DMS153 treated with DMSO at 0.1 percent for 48 hours (cell line): ENCODE results near the gene MRE11.

Experiments
- DNase-seq: peaks from one replicate; lab custom pipeline; 2025; ENCODE audit not compliant: unreplicated experiment; lab: John Stamatoyannopoulos, UW

The MRE11 gene

DNA sequence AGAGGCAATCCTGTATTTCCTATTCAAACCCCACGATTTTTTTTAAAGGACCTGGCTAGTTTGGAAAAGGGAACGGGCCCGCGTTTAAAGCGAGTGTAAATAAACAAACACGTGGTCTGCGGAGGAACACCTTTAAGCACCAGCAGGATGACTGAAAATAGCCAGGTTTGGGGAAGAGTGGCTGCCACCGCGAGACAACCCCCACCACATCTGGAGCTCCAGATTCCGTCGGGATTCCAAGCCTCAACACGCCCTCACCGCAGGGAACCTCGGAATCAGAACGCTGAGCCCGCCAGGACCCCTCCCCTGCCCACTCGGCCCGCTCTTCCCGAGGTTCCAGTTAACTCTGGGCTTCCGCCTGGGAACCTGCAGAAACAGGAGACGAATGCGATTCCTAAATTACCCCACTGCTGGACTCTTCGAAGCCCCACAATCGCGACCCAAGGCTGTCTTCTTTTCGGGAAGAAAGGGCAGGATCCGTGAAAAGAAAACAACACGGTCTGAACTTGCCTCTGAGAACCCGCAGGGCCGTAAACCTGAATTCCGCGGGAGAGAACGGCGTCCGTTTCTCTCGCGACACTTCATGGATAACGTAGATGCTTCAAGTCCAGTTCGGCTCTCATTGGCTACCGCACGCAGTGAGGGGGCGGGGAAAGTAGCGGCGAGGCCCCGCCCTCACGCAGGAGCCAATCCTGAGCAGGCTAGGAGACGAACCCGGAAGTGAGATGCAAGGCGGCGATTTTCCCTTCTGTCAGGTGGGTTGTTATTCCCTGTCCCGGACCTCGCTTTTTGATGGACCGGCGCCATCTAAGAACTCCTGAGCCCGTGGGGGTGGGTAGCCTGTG is at the start of gene MRE11, which contains the start of gene ANKRD49:
MRE11 (minus strand) TSS at position 564 of the 845 bp plus-strand sequence. CDS start 1,043 bp downstream, outside the sequence.
ANKRD49 (plus strand) TSS at position 704 of the 845 bp plus-strand sequence. CDS start 2,710 bp downstream, outside the sequence.
- peak; percentile 93 for DNase-seq

DNA sequence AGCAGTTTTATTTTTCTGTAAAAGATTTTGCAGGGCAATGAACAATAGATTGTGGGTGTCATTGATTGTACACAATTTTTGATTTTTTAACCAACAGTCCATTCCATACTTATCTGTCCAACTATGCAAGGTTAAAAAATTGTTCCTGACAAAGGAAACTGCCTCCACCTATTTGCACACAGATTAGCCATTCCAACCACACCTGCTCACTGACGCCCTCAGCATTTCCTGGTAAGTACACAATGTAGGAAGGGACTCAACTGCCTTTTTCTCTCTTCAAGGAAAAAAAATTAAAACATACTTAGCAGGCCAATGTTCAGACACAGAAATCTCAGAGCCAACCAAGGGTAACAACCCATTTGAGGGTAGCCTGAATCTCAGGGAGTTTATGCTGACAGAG is 45.8 kb upstream of the MRE11 start:
- no peak for DNase-seq

DNA sequence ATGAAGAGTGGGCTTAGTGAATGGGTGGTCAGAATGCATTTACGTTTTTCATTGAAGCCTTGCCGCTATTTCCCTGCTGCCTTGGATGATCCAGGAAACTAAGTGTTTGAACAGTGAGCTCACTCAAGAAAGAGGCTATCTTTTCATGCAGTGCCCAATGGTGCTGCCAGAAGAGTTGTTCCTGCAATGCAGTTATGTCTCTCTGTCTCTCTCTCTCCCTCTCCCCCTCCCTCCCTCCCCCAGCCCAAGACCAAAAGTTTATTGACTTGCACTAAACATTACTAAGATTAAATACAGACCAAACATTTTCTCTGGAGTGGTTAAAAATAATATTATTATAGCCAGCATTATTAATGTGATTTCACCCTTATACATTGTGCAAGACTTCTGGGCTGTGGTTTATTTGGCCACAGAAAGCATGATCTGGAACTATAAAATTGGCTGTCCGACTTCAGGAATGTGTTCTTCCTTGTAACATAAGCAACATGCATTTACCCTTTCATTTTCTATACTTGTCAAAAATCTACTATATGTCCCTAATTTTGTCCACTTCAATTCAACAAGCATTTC is 43.5 kb upstream of the MRE11 start:
- DNase-seq, result no peak

DNA sequence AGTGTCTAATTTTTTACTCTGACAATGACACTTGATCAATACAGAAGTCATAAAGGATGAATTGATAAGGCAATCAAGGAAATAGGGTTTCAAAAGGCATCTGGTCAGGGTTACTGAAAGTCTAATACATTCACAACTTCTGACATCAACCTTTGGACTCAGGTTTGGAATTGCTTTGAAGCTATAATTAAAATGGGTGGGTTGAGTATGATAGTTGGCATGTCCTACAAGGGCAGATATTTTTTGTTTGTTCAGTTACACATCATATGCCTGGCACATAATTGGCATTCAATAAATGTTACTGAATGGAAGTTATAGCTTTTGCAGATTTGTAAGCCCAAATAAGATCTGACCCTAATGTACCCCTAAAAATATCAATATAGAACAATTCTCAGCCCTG is 42.7 kb upstream of the MRE11 start:
- no peak for DNase-seq

DNA sequence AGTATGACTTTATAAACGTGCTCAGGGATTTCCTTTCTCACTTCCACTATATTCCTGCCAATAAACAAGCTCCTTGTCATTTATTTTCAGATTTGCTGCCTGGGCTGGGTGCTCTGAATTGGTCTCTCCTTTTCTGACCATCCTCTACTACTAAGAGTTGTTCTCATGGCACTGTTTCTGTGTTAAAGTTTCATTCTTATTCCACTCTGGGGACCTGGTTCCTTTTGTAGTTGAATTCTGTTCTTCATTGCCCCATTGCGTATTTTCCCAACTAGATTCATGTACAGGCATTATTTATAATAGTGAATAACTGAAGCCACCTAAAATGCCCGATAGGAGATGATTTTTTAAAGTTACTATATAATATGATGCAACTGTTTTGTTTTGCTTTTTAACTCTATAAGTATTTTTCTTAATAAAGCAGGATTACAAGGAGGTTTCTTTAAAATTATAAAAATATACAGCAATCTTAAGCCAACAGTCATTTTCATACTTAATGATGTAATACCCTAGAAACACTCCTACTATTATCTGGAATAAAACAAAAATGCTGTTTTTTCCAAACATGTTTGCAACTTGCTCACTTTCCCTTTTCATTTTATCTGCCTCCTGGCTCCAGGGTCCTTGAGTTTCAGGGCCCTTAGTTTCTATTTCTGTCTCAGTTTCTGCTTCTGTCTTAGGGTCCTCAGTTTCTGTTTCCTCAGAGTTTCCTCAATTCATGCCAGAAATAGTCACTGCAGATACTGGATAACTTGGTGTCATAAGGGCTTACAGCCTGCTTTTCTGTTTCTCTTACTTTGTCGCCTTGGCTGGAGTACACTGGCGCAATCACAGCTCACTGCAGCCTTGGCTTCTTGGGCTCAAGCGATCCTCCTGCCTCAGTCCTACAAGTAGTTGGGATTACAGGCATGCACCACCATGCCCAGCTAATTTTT is 40.3 kb upstream of the MRE11 start:
- no peak for DNase-seq

GRCh38 chr11:94533206-94533605 is 39.6 kb upstream of the MRE11 start:
- DNase-seq, result no peak

DNA sequence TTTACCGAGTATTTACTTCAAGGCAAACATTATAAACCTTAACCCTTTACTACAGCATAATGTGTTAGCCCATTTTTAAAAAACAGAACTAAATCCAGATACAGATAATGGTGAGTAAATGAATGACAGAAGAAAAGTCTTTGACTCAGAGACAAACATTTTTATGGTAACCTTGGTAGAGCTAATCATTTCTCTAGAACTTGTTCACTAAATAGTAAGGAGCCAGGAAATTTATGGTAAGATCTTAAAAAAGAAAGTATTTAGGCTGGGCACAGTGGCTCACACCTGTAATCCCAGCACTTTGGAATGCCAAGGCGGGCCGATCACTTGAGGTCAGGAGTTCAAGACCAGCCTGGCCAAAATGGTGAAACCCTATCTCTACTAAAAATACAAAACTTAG is 38.6 kb upstream of the MRE11 start:
- DNase-seq, result no peak

DNA sequence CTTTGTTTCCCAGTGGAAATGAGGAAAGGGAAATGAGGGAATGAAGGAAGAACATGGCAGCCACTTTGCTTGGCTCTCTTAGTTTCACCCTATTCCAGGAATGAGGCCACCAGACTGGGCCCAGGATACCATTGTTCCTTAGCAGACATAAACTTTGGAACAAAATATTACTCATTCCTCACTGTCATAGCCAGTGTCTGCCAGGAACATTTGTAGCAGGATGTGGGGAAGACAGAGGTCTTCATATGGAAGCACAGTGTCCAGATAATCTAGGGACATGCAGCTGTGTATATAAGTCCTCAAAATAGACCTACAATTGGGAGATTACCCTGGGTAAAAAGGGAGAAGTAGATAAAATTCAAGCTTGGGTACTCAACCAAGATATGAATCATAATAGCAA is 34.9 kb upstream of the MRE11 start:
- DNase-seq, result no peak

GRCh38 chr11:94526645-94527438 is 33.2 kb upstream of the MRE11 start:
- no peak for DNase-seq

- no peak for DNase-seq
Observed at GRCh38 chr11:94525546-94526324, 32.1 kb upstream of the MRE11 start.

DNA sequence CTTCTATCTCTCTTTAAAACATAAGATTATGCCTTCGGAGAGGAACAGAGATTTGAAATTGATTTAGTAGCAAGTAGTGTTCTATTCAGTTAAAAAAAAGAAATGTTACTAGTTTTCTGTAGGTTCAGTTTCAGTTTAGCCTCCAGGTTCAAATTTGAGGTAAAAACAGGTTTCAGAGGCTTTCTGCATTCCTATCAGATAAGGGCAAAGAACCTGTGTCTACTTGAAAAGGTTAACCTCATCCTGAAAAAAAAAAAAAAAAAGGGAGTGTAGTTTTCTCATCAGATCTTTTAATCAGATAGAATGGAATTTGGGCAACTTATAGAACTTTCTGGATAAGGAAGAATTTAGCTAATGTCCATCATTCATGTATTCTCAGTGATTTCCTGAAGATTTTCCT is 30.7 kb upstream of the MRE11 start:
- DNase-seq, result no peak

GRCh38 chr11:94521684-94522083 is 28.0 kb upstream of the MRE11 start:
- no peak for DNase-seq

DNA sequence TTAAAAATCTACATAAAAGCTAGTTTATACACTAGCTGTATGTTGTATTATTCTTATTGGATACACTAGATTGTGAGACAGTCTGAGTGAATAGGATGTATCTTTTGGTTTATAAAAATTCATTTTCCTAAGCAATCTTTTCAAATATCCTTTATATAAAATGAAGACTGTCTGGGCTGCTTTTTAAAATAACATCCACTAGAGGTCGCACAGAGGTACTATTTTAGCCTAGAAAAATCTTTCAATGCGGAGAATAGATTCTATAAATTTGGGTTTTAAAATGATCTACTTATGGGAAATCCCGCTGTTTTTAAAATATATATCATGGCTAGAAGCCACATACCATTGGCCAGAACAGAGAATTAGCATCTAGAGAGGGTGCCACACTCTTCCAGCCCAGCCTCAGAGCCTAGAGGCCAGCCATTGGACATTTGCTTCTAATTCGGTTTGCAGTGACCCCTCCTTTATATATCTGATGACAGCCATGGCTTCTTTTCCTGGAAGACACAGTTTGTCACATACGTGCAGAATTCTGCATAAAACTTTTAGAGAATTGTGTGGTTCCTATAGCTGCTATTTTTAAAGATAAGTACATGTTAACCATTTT is 25.9 kb upstream of the MRE11 start:
- DNase-seq, result peak; percentile 52

GRCh38 chr11:94518300-94518699 is 24.7 kb upstream of the MRE11 start:
- no peak for DNase-seq

- DNase-seq, result no peak
Observed at GRCh38 chr11:94516725-94517124, 23.1 kb upstream of the MRE11 start.

DNA sequence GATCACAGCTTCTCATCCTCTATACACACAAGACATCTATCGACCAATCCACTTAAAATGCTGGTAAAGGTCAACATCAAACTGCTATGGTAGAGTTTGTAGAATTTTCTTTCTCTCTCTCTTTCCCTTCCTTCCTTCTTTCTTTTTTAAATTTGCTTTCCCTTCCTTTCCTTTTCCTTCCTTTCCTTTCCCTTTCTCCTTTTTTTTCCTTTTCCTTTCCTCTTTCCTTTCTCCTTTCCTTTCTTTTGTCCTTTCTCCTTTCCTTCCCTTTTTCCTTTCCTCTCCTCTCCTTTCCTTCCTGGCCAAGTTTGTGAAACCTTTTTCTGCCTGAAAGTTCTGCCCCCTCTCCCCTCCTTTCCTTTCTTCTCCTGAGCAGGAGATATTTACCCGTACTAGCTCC is 21.8 kb upstream of the MRE11 start:
- no peak for DNase-seq

DNA sequence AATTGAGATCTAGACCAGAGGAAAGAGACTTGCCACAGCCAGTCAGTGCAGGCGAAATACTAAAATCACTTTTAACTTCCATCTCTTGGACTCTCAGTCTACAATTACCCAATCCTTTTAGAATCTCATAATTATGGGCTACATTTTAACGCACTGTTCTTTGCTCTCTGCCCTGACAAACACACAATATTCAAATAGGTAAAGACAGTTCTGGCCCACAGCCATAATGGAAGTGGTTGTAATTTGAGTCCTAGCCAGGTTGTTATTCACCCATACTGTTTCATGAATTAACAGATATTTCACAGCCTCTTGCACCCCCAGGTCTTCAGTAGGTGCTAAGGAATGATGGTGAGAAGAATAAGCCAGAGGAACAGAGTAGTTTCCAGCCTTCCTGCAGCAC is 19.4 kb upstream of the MRE11 start:
- DNase-seq, result peak; percentile 45

DNA sequence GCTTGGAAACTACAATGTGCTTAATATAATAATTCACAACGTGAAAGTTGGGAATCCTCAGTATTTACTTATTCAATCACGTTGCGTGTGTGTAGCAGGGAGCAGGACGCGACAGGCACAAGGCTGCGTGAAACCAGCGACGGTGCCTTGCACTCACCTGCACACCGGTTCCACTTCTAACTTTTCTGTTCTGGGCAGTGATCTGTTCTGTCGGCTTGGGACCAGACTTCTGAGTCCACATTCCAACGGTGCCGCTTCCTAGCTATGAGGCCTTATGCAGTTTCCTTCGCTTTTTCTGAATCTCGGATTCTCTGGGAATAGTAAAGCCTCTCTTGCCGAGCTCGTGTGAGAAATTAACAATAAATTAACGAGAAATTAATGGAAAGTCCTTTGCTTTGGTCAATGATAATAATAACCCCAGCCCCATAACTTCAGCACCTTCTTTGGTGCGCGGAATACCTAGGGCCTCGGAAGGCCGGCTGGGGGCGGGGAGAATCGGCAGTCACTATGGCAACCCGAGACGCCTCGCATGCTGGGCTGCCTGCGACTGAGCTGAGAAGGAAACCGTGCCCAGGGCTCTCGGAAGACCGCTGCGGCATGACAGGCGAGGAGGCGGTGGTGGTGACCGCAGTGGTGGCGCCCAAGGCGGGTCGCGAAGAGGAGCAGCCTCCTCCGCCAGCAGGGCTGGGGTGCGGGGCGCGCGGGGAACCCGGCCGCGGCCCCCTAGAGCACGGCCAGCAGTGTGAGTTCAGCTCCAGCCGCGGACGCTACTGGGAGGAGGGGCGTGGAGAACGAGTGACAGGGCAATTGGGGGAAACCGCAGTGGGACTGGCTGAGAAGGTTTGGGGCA is 18.5 kb upstream of the MRE11 start, which contains the start of gene C11orf97:
C11orf97 (plus strand) TSS at position 530 of the 850 bp plus-strand sequence; CDS start at position 598, 68 bp downstream.
- DNase-seq, result no peak
